Skeletal muscle satellite cell (primary cell): ENCODE data around the gene ATRNL1.
A peak's percentile ranks its signal among the peaks of the same experiment; 100 is the strongest.

ENCODE experiments used
- H3K27me3 ChIP-seq: 2 replicates; pipeline ENCODE4 v1.7.0; 2013; ENCODE audit warnings: low read length; ENCODE audit not compliant: control insufficient read depth, insufficient read depth
- H3K36me3 ChIP-seq: 2 replicates; pipeline ENCODE4 v1.7.0; 2013; ENCODE audit warnings: mild to moderate bottlenecking, control low read depth, low read length; ENCODE audit not compliant: insufficient read depth
- H3K4me1 ChIP-seq: 2 replicates; pipeline ENCODE4 v1.7.0; 2013; ENCODE audit warnings: low read length; ENCODE audit not compliant: control insufficient read depth, insufficient read depth
- H3K4me2 ChIP-seq: 2 replicates; pipeline ENCODE4 v1.7.0; 2013; ENCODE audit warnings: mild to moderate bottlenecking, low read length
- H3K4me3 ChIP-seq: 2 replicates; pipeline ENCODE4 v1.7.0; 2013; ENCODE audit warnings: low read length
- H3K9ac ChIP-seq: 2 replicates; pipeline ENCODE4 v1.7.0; 2013; ENCODE audit warnings: mild to moderate bottlenecking, low read depth, low read length, moderate library complexity
- H3K9me3 ChIP-seq: replicated peaks from 2 replicates; pipeline ENCODE4 v1.7.0; 2013; ENCODE audit warnings: mild to moderate bottlenecking, control low read depth, low read length

ATRNL1 gene

DNA sequence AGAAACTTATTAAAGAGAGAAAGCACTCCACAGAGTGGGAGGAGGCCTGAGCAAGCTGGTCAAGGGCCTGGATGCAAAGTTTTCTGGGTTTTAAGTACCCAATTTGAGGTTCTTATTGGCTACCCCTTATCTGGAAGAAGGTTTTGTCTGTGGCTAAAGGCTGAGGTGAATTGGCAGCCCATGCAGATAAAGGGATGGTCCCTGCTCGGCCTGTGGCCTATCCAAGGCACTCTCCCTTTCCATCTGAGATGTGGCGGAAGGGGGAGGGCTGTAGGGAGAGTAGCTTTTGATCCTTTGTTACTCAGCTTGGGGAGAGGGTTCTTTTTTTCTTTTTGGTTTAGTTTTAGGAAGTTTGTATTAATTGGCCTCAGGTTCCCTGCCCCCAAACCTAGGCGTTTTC lies 465.1 kb downstream of the ATRNL1 start:
- Histone ChIP-seq H3K4me2 (no peak overlapping the region), H3K4me3 (no peak overlapping the region), H3K4me1 (no peaks in the 10 kb centered on the region), H3K9ac (no peak overlapping the region), H3K27me3 (no peaks in the 10 kb centered on the region), H3K9me3 (no peaks in the 10 kb centered on the region), H3K36me3 (no peaks in the 10 kb centered on the region)

DNA sequence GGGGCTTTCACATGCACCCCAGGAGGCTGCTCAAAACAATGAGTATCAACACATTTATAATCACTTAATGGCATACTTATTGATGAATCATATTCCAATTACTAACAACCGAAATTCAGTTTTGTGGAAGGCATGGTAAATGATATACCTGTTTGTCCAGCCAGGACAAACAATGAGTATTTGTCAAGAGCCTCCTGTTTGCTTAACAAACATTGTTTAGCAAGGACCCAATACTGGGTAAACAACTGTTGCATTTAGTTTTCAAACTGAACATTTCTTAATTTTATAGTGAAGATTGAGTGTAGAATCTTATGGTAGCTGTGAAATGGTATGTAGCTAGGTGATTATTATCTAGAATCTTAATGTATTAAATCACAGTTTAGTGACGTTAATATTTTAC lies 473.7 kb downstream of the ATRNL1 start:
- H3K9ac ChIP-seq: no peak overlapping the region

DNA sequence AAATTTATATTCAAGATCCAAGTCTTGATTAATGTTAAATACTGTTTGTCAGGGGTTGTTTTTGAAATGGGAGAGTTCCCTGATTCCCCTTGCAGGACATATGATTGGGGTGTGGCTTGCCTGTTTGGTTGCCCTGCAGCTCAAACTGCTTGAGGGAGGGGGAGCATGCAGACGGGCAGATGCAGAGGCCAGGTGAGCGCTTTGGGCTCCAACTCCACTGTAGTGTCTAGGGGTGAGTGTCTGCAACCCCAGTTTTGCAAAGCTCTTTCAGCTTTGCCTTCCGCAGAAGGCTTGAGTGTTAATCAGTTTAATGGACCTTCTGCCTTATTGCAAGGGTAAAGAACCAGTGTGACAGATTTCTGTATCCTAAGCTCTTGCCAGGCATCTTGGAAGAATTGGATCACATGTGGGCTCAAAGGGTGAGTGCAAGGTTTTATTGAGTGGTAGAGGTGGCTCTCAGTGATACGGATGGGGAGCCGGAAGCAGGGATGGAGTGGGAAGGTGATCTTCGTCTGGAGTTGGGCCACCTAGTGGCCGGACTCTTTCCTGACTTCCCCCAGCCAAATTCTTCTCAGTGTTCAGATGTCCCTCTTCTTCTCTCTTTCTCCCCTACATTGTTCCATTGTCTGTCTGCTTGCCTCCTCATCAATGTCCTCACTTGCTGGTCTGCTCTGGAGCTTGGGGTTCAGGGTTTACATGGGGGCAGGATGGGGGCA lies 479.7 kb downstream of the ATRNL1 start:
- H3K9ac ChIP-seq: no peak overlapping the region
- no peak overlapping the region for H3K4me2 ChIP-seq
- H3K27me3 ChIP-seq: no peaks in the 10 kb centered on the region
- H3K4me3 ChIP-seq: no peak overlapping the region
- H3K4me1 ChIP-seq: no peaks in the 10 kb centered on the region
- no peaks in the 10 kb centered on the region for H3K36me3 ChIP-seq
- H3K9me3 ChIP-seq: no peaks in the 10 kb centered on the region

More for the DNA sequence above, 473.7 kb downstream of the ATRNL1 start:
- Histone ChIP-seq H3K4me3 (no peak overlapping the region), H3K9me3 (no peaks in the 10 kb centered on the region), H3K27me3 (no peaks in the 10 kb centered on the region), H3K4me2 (no peak overlapping the region), H3K4me1 (no peaks in the 10 kb centered on the region), H3K36me3 (no peaks in the 10 kb centered on the region)

DNA sequence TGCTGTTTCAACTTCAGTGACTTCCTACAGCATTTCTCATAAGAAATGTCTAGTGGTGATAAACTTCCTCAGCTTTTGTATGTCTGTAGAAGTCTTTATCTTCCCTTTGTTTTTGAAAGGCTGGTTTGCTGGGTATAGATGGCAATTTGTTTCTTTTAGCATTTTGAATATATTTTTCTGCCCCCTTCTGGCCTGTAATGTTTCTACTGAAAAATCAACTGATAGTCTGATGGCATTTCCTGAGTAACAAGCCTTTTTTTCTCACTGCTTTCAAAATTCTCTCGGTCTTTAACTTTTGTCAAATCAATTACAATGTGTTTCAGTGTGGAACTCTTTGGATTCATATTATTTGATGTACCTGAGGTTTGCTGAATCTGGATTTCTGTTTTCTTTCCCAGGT lies 487.1 kb downstream of the ATRNL1 start:
- Histone ChIP-seq H3K9me3 (no peaks in the 10 kb centered on the region), H3K4me3 (no peak overlapping the region), H3K27me3 (no peaks in the 10 kb centered on the region), H3K4me1 (no peaks in the 10 kb centered on the region), H3K36me3 (no peaks in the 10 kb centered on the region), H3K4me2 (no peak overlapping the region), H3K9ac (no peak overlapping the region)

DNA sequence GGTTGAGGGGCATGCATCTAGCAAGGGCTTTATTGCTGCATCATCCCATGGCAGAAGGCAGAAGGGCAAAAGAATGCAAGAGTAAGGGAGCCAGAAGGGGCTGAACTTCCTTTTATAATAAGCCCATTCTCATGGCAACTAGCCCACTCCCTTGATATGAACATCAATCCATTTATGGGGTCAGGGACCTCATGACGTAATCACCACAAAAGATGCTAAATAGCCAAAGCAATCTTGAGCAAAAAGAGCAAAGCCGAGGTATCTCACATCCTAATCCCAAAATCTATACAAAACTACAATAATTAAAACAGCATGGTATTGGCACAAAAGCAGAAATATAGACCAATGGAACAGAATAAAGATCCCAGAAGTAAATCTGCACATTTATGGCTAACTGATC lies 499.9 kb downstream of the ATRNL1 start:
- H3K27me3 ChIP-seq: no peaks in the 10 kb centered on the region
- H3K4me1 ChIP-seq: no peaks in the 10 kb centered on the region
- no peaks in the 10 kb centered on the region for H3K36me3 ChIP-seq
- no peaks in the 10 kb centered on the region for H3K9me3 ChIP-seq
- H3K4me2 ChIP-seq: no peak overlapping the region
- H3K9ac ChIP-seq: no peak overlapping the region
- H3K4me3 ChIP-seq: no peak overlapping the region

DNA sequence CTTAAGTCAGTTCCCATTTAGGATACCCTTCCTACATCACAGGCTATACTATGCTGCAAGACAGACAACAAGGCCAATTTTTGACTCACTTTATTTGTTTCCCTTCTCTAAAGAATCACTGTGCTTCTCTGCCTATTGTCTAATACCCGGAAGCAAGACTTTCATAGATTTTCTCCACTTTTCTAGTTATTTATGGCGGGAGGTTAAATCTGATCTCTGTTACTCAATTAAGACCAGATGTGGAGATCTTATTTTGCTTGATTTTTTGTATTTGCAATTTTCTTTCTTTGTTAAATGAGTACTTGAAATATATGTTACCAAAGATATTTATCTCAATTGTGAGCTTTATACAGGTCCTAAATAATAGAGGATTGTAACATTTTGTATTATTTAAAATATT lies 511.5 kb downstream of the ATRNL1 start:
- H3K9me3 ChIP-seq: no peaks in the 10 kb centered on the region
- no peak overlapping the region for H3K9ac ChIP-seq
- no peak overlapping the region for H3K4me2 ChIP-seq
- no peak overlapping the region for H3K4me3 ChIP-seq
- peaks cover 16% of the 10 kb centered on the region for H3K4me1 ChIP-seq
- H3K36me3 ChIP-seq: no peaks in the 10 kb centered on the region
- no peaks in the 10 kb centered on the region for H3K27me3 ChIP-seq

DNA sequence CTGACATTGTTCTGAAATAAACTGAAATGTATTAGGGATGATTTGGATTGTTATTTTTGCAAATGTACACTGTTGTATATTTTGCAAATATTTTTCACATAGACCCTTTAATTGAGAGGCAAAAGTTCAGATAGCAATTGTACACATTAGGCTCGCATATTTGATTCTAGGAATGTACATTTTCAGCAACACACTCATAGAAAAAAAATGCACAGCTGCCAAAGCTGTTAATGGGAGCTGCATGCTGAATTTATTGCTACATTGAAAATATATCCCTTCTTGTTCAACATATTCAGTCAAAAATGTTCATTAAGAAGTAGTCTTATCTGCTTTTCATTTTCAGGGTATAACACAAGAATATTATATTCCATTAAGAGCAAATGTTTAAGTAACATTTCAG lies 512.9 kb downstream of the ATRNL1 start:
- peak overlapping the region; percentile 52 for H3K4me2 ChIP-seq
- H3K27me3 ChIP-seq: no peaks in the 10 kb centered on the region
- H3K9ac ChIP-seq: peak overlapping the region; percentile 23
- no peaks in the 10 kb centered on the region for H3K9me3 ChIP-seq
- peaks cover 16% of the 10 kb centered on the region for H3K4me1 ChIP-seq
- H3K4me3 ChIP-seq: no peak overlapping the region
- H3K36me3 ChIP-seq: no peaks in the 10 kb centered on the region

DNA sequence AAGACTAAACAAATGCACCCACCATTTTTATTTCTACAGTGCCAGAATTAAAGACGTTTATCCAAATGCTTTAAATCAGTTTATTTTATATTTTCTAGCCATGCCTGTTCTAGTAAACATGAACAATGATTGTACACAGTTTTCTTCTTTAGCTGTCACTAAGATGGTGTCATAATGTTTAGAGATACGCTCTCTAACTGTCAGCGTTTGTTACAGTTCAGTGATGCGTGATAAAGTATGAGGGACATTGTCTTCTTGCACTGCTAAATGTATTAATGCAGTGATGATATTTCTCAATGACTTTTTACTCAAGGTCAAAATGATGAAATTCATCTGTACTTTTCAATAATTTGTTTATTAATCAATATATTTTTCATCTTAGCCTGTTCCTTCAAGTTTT lies 513.6 kb downstream of the ATRNL1 start:
- peaks cover 16% of the 10 kb centered on the region for H3K4me1 ChIP-seq
- H3K4me3 ChIP-seq: no peak overlapping the region
- no peak overlapping the region for H3K9ac ChIP-seq
- no peaks in the 10 kb centered on the region for H3K9me3 ChIP-seq
- no peaks in the 10 kb centered on the region for H3K36me3 ChIP-seq
- no peaks in the 10 kb centered on the region for H3K27me3 ChIP-seq
- peak overlapping the region; percentile 52 for H3K4me2 ChIP-seq

DNA sequence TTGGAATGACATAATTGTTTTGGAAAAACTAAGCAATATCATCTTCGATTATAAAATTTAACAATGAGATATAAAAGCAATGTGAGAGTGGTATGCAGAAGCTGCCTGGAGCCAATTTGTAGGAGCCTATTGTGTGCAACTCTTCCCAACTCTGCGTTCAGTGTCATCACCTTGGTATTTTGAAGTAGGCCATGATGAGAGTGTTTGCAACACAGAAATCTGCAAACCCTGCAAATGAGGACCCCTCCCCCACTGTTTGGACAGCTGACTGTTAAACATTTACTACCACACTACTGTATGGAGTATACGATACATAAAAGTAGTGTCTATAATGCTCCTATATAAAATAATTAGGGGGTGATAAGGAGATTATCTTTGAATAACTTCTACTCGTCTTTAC lies 531.3 kb downstream of the ATRNL1 start:
- Histone ChIP-seq H3K4me3 (no peak overlapping the region), H3K4me1 (no peaks in the 10 kb centered on the region), H3K9me3 (no peaks in the 10 kb centered on the region)

DNA sequence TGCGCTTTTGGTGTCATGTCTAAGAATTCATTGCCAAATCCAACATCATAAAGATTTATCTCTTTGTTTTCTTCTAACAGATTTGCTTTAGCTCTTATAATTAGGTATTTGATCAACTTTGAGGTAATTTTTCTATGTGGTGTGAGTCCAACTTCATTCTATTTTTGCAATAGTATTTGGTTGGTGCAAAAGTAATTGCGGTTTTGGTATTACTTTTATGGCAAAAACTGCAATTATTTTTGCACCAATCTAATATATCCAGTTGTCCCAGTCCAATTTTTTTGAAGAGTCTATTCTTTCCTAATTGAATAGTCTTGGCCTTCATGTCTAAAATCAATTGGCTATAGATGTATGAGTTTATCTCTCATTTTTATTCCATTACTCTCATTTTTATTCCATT lies 535.5 kb downstream of the ATRNL1 start:
- Histone ChIP-seq H3K4me2 (no peak overlapping the region), H3K9me3 (no peaks in the 10 kb centered on the region), H3K4me3 (no peak overlapping the region), H3K4me1 (no peaks in the 10 kb centered on the region), H3K36me3 (no peaks in the 10 kb centered on the region), H3K9ac (no peak overlapping the region), H3K27me3 (no peaks in the 10 kb centered on the region)

More for the DNA sequence above, 531.3 kb downstream of the ATRNL1 start:
- H3K27me3 ChIP-seq: no peaks in the 10 kb centered on the region
- H3K36me3 ChIP-seq: no peaks in the 10 kb centered on the region
- no peak overlapping the region for H3K4me2 ChIP-seq
- H3K9ac ChIP-seq: no peak overlapping the region

DNA sequence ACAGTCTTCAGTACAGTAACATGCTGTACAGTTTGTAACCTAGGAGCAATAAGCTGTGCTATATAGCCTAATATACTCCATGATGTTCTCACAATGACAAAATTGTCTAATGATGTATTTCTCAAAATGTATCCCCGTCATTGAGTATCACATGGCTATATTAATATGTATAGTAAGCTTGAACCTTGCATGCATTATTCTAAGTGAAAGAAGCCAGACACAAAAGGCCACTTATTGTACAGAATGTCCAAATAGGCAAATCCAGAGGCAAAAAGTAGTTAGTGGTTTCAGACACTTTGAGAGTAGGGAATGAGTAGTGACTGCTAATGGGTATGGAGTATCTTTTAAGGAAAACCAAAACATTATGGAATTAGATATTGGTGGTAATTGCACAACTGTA lies 545.1 kb downstream of the ATRNL1 start:
- Histone ChIP-seq H3K9me3 (no peaks in the 10 kb centered on the region), H3K4me2 (no peak overlapping the region), H3K27me3 (no peaks in the 10 kb centered on the region), H3K4me1 (peaks cover 9% of the 10 kb centered on the region), H3K36me3 (no peaks in the 10 kb centered on the region), H3K9ac (no peak overlapping the region), H3K4me3 (no peak overlapping the region)

DNA sequence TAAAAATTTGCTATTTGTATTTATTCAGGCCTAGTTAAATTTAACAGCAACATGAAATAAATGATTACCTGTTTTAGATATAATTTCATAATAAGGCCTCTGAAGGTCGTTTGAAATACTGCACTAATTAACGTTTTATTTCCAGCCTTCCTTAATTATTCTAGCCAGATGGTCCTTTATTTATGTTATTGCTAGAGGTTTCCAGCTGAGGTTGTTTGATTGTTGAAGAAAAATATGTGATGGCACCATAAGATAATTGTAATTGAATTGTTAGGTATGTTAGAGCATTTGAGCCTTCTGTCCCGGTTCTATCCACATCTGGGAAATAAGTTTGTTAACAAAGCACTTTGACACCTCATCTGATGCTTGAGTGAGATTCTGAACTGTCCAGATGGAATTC lies 556.1 kb downstream of the ATRNL1 start:
- no peaks in the 10 kb centered on the region for H3K9me3 ChIP-seq

More for the DNA sequence above, 556.1 kb downstream of the ATRNL1 start:
- Histone ChIP-seq H3K36me3 (no peaks in the 10 kb centered on the region), H3K4me3 (no peak overlapping the region), H3K27me3 (no peaks in the 10 kb centered on the region), H3K9ac (no peak overlapping the region), H3K4me1 (peaks cover 12% of the 10 kb centered on the region), H3K4me2 (no peak overlapping the region)
